ENCODE measurements around the gene KLHL10. TPM values are rescaled to one million over a fixed set of nuclear protein-coding genes. Genes with fewer than 3 reads are reported as not detected.

The KLHL10 gene
- total RNA-seq, 3 donors from 2014 or later: 0.73 TPM; not detected in 2

GRCh38 chr17:41812381-41813151 lies 25.1 kb upstream of the KLHL10 start, which contains the start of gene FKBP10:
Gene FKBP10 (plus strand): TSS chr17:41813004. CDS start chr17:41813035, 31 bp downstream.
- peaks cover 29% of the 10 kb centered on the region for H3K4me1 ChIP-seq (ENCODE audit: low read depth)
- peak in 2 of 3 donors; percentile 53 to 63 for DNase-seq
- no peak for TF ChIP-seq CTCF (IDR thresholded peaks at IDR 0.05)
- H3K4me3 ChIP-seq: peak within 1 kb of the TSS; percentile 35
- peak; percentile 21 for ATAC-seq
- intact Hi-C loops (cut with DNase I, micrococcal nuclease): no loop called here
- no peaks in the 10 kb centered on the region for H3K9me3 ChIP-seq
- H3K36me3 ChIP-seq (ENCODE audit: low read depth): no peaks in the 10 kb centered on the region

- Histone ChIP-seq H3K4me1 (ENCODE audit: low read depth) (peaks cover 23% of the 10 kb centered on the region), H3K36me3 (ENCODE audit: low read depth) (no peaks in the 10 kb centered on the region), H3K9me3 (no peaks in the 10 kb centered on the region), H3K4me3 (no peak overlapping the region)
- no peak for TF ChIP-seq CTCF (IDR thresholded peaks at IDR 0.05)
- intact Hi-C loops (cut with DNase I, micrococcal nuclease): no loop called here
- DNase-seq (no peak), ATAC-seq (no peak)
Measured at GRCh38 chr17:41813152-41813680, 24.4 kb upstream of the KLHL10 start.

- DNase-seq: no peak
- TF ChIP-seq CTCF (IDR thresholded peaks at IDR 0.05): no peak
- intact Hi-C loops (cut with DNase I, micrococcal nuclease): no loop called here
- Histone ChIP-seq H3K36me3 (ENCODE audit: low read depth) (no peaks in the 10 kb centered on the region), H3K4me1 (ENCODE audit: low read depth) (peaks cover 22% of the 10 kb centered on the region), H3K9me3 (no peaks in the 10 kb centered on the region), H3K4me3 (no peak overlapping the region)
- ATAC-seq: no peak
Measured at GRCh38 chr17:41813699-41814124, 23.9 kb upstream of the KLHL10 start.

- peaks cover 22% of the 10 kb centered on the region for H3K4me1 ChIP-seq (ENCODE audit: low read depth)
- DNase-seq (no peak), ATAC-seq (no peak)
- no peaks in the 10 kb centered on the region for H3K9me3 ChIP-seq
- H3K36me3 ChIP-seq (ENCODE audit: low read depth): no peaks in the 10 kb centered on the region
- TF ChIP-seq CTCF (IDR thresholded peaks at IDR 0.05): no peak
- intact Hi-C loops (cut with DNase I, micrococcal nuclease): no loop called here
- no peak overlapping the region for H3K4me3 ChIP-seq
Measured at GRCh38 chr17:41814195-41814594, 23.4 kb upstream of the KLHL10 start.

- DNase-seq: peak in 1 of 3 donors; percentile 36
- H3K36me3 ChIP-seq (ENCODE audit: low read depth): no peaks in the 10 kb centered on the region
- H3K9me3 ChIP-seq: no peaks in the 10 kb centered on the region
- intact Hi-C loops (cut with DNase I, micrococcal nuclease): no loop called here
- no peak for ATAC-seq
- H3K4me1 ChIP-seq (ENCODE audit: low read depth): peaks cover 6% of the 10 kb centered on the region
- no peak overlapping the region for H3K4me3 ChIP-seq
- TF ChIP-seq CTCF (IDR thresholded peaks at IDR 0.05): no peak
Measured at GRCh38 chr17:41816637-41817320, 20.8 kb upstream of the KLHL10 start.

Measured in mucosa of descending colon (tissue), 3 donors.